Spleen (tissue), 11 donors: ENCODE data around the gene BBS7. TPM values are rescaled to one million over a fixed set of nuclear protein-coding genes. Genes with fewer than 3 reads are reported as not detected.

Experiments used
- DNase-seq: peaks from one replicate; pipeline ENCODE4 v3.0.0-alpha.2; 2020
- H3K27ac ChIP-seq, 8 donors: fragments of 200-600 bp; sonication (generic) in 7 of 8; 1 replicate in 4 of 8; 2 replicates in 4 of 8; pipeline versions ENCODE4 v1.5.0 to v1.8.0; 2016 to 2021; ENCODE audit warnings: inconsistent platforms in 4 of 8, mild to moderate bottlenecking in 4 of 8, moderate library complexity in 1 of 8
- H3K27me3 ChIP-seq, 7 donors: fragments of 200-600 bp; sonication (generic) in 6 of 7; replicated peaks in 1 of 7; 1 replicate in 4 of 7; 2 replicates in 3 of 7; pipeline versions ENCODE4 v1.5.0 to v1.8.0; 2016 to 2021; ENCODE audit warnings: inconsistent platforms in 3 of 7, mild to moderate bottlenecking in 1 of 7
- H3K36me3 ChIP-seq, 6 donors: fragments of 200-600 bp; sonication (generic) in 5 of 6; 1 replicate in 4 of 6; 2 replicates in 2 of 6; pipeline versions ENCODE4 v1.5.0 to v1.8.0; 2016 to 2021; ENCODE audit warnings: inconsistent platforms in 2 of 6
- H3K4me1 ChIP-seq, 6 donors: fragments of 200-600 bp; sonication (generic) in 5 of 6; 1 replicate in 3 of 6; 2 replicates in 3 of 6; pipeline versions ENCODE4 v1.5.0 to v1.8.0; 2016 to 2021; ENCODE audit warnings: inconsistent platforms in 3 of 6
- H3K4me3 ChIP-seq, 8 donors: fragments of 200-600 bp; sonication (generic) in 7 of 8; 1 replicate in 4 of 8; 2 replicates in 4 of 8; pipeline versions ENCODE4 v1.5.0 to v1.8.0; 2016 to 2021; ENCODE audit warnings: inconsistent platforms in 4 of 8, mild to moderate bottlenecking in 4 of 8, moderate library complexity in 2 of 8
- H3K9me3 ChIP-seq, 8 donors: fragments of 200-600 bp; sonication (generic) in 7 of 8; 1 replicate in 4 of 8; 2 replicates in 4 of 8; pipeline versions ENCODE4 v1.5.0 to v1.8.0; 2016 to 2021; ENCODE audit warnings: inconsistent platforms in 4 of 8
- CTCF ChIP-seq, 11 experiments: fragments of 200-600 bp in 7 of 11; fragments of 450-650 bp in 4 of 11; sonication (generic) in 4 of 11; IDR thresholded peaks in 8 of 11; conservative IDR thresholded peaks in 3 of 11; 1 replicate in 7 of 11; 2 replicates in 4 of 11; pipeline versions ENCODE4 v1.4.0 to v1.8.0; 2016 to 2021; ENCODE audit warnings: antibody characterized with exemption in 11 of 11, inconsistent platforms in 4 of 11, mild to moderate bottlenecking in 1 of 11
- POLR2A ChIP-seq, 3 donors: fragments of 450-650 bp; IDR thresholded peaks; one replicate each; pipeline ENCODE4 v1.5.1; 2017; ENCODE audit warnings: antibody characterized with exemption in 3 of 3, mild to moderate bottlenecking in 1 of 3
- POLR2AphosphoS5 ChIP-seq, 3 donors: sonication (generic); formaldehyde crosslinking; IDR thresholded peaks; one replicate each; pipeline ENCODE4 v1.5.1; 2017; ENCODE audit warnings: antibody characterized with exemption in 3 of 3
- WGBS, 5 donors: extraction: QIAGEN DNeasy Blood & Tissue Kit in 3 of 5; methylation state at CpG; one replicate each; pipeline versions ENCODE4 v1.1.5 to v1.1.7; 2013 to 2018; 5-methylcytosine and 5-hydroxymethylcytosine counted together
- intact Hi-C: fragments of 100-400 bp; cut with DNase I; formaldehyde crosslinking; loops from one replicate; pipeline ENCODE4 v1.15.0; 2023; ENCODE audit warnings: low total_unique reads
- polyA plus RNA-seq, 3 donors: library from polyadenylated mRNA; stranded (reverse); fragments of 200-250 nt; gene quantifications; one replicate each; pipeline ENCODE4 v1.2.1, GENCODE V29; 2013
- total RNA-seq, 7 donors: library from RNA; depleted of rRNA in 3 of 7; stranded (reverse); fragments of >200 nt in 3 of 7; fragmentation: NEBNext Ultra II Directional in 4 of 7; extraction: Animal tissue kit (Norgen Biotek cat#: 25700) in 4 of 7; gene quantifications; one replicate each; pipeline versions ENCODE4 v1.1.0 to v1.2.1, GENCODE V29; 2016 to 2021
- donor health status: healthy with polysubstance abuse.
- donor health status: DM: no; HTN: no; CAD: no; lungs with moderate emphysema.
- donor health status: DM: no; HTN: no; CAD: no.
- donor health status: Bipolar disorder and iron deficiency.
- donor health status: healthy.
- donor health status: DM: no; HTN: no; CAD: no.
- donor health status: DM: yes; HTN: yes; CAD: no.

The BBS7 gene
- total and polyA plus RNA-seq, 10 donors: 3.1 to 19.7 (median 11.2) TPM

- peak within 1 kb of the TSS; percentile 91 to 96 (median 94) for H3K27ac ChIP-seq
- TF ChIP-seq POLR2A (IDR thresholded peaks at IDR 0.05) (peak; percentile 65 to 83 (median 69)), POLR2AphosphoS5 (IDR thresholded peaks at IDR 0.05) (peak; percentile 97 to 99 (median 98)), CTCF (IDR thresholded peaks at IDR 0.05 in 8 of 11, conservative IDR thresholded peaks at IDR 0.05 in 3 of 11) (peak in 4 of 11 experiments; percentile 6 to 28 (median 19))
- peaks cover 13 to 63% (median 44%) of the 10 kb centered on the region in 6 donors for H3K4me1 ChIP-seq
- H3K9me3 ChIP-seq: no peaks in the 10 kb centered on the region
- H3K4me3 ChIP-seq: peak within 1 kb of the TSS; percentile 77 to 95 (median 90)
- WGBS, 5 donors: 0 to 1% (median 1%) methylated on average over 43 to 48 of the region's 48 CpGs
- DNase-seq: peak; percentile 96
- H3K36me3 ChIP-seq: peaks cover 3 to 39% (median 34%) of the 10 kb centered on the region in 6 donors
- no peaks in the 10 kb centered on the region for H3K27me3 ChIP-seq
- intact Hi-C loops: no loop called here
Observed at GRCh38 chr4:121800961-121801714, 69.1 kb downstream of the BBS7 start, which contains the start of gene EXOSC9. TSS of gene EXOSC9 (plus strand) at chr4:121801323. CDS start at chr4:121801425, 102 bp downstream.

DNA sequence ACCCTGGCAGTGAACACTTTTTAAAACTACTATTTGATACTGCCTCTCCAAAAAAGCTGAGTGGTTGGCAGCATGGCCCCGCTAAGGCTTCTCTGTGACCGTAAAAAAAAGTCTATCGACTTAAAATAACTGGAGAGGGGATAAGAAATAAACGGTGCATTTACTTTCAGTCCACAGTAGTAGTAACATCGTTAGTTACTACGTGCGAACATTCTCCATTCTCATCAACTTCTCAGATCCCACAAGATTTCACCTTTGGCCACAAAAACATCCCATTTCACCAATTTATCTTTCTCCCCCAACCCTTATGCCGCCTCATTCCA is 69.7 kb downstream of the BBS7 start:
- intact Hi-C loops: no loop called here
- WGBS, 5 donors: 39 to 70% (median 41%) methylated on average over 8 of the region's 8 CpGs

GRCh38 chr4:121799867-121800501 is 70.3 kb downstream of the BBS7 start:
- H3K4me1 ChIP-seq: peaks cover 13 to 59% (median 45%) of the 10 kb centered on the region in 6 donors
- no peaks in the 10 kb centered on the region for H3K9me3 ChIP-seq
- TF ChIP-seq POLR2AphosphoS5 (IDR thresholded peaks at IDR 0.05): no peak
- no peak for TF ChIP-seq CTCF (IDR thresholded peaks at IDR 0.05 in 8 of 11, conservative IDR thresholded peaks at IDR 0.05 in 3 of 11)
- TF ChIP-seq POLR2A (IDR thresholded peaks at IDR 0.05): no peak
- no peak for DNase-seq
- H3K36me3 ChIP-seq: peaks cover 0 to 27% (median 24%) of the 10 kb centered on the region in 6 donors
- peak overlapping the region in 6 of 8 donors; percentile 91 to 96 (median 94) for H3K27ac ChIP-seq
- WGBS, 5 donors: 85 to 94% (median 89%) methylated on average over 3 of the region's 3 CpGs
- H3K4me3 ChIP-seq: peak overlapping the region in 4 of 8 donors; percentile 77 to 87 (median 82)
- intact Hi-C loops: no loop called here
- H3K27me3 ChIP-seq: no peaks in the 10 kb centered on the region

More for the DNA sequence above, 69.7 kb downstream of the BBS7 start:
- peaks cover 0 to 33% (median 29%) of the 10 kb centered on the region in 6 donors for H3K36me3 ChIP-seq
- H3K27me3 ChIP-seq: no peaks in the 10 kb centered on the region
- H3K27ac ChIP-seq: peak overlapping the region; percentile 91 to 96 (median 94)
- H3K4me1 ChIP-seq: peaks cover 13 to 63% (median 44%) of the 10 kb centered on the region in 6 donors
- no peaks in the 10 kb centered on the region for H3K9me3 ChIP-seq
- TF ChIP-seq CTCF (IDR thresholded peaks at IDR 0.05 in 8 of 11, conservative IDR thresholded peaks at IDR 0.05 in 3 of 11) (no peak), POLR2A (IDR thresholded peaks at IDR 0.05) (no peak), POLR2AphosphoS5 (IDR thresholded peaks at IDR 0.05) (no peak)
- H3K4me3 ChIP-seq: peak overlapping the region; percentile 77 to 95 (median 90)
- DNase-seq: no peak
